Activated T-cell treated with anti-CD3 and anti-CD28 coated beads for 24 hours (primary cell): ENCODE data around the gene SMPD1.

ENCODE experiments used
- DNase-seq: peaks from one replicate; pipeline ENCODE4 v3.0.0-alpha.2; 2020; ENCODE audit warnings: low read depth

Gene SMPD1

GRCh38 chr11:6414874-6415328, 24.6 kb downstream of the SMPD1 start:
- no peak for DNase-seq

GRCh38 chr11:6415797-6416196, 25.5 kb downstream of the SMPD1 start:
- DNase-seq: no peak

DNA sequence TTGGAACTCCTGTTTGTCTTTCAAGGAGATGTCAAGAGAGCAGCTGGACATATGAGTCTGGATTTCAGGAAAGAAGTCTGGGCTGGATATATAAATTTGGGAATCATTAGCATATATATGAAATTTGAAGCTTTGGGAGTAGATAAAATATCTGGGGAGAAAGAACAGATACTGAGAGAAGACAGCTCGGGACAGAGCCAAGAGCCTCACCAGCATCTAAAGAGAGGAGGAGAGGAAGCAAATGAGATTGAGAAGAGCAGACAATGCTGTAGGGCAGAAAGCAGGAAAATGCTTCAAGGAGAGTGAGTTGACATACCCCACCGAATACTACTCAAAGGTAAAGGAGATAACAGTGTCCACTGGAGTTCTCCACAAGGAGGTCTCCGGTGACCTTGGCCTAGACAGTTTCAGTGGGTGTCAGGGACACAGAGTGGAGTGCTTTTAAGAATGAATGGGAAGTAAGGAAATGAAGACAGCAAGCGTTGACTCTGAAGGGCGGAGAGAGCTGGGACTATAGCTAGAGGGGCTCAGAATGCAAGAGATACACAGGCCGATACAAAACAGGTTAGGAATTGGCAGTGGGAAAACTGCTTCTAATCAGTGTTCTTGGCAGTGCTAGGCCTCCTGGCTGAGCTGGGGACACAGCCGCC, 27.8 kb downstream of the SMPD1 start:
- DNase-seq: no peak

GRCh38 chr11:6418557-6419008, 28.3 kb downstream of the SMPD1 start:
- no peak for DNase-seq

GRCh38 chr11:6419009-6419631, 28.8 kb downstream of the SMPD1 start, which contains the start of gene APBB1:
TSS of gene APBB1 (minus strand) at chr11:6419094. CDS start at chr11:6411347, 7,747 bp downstream.
- peak; percentile 65 for DNase-seq

DNA sequence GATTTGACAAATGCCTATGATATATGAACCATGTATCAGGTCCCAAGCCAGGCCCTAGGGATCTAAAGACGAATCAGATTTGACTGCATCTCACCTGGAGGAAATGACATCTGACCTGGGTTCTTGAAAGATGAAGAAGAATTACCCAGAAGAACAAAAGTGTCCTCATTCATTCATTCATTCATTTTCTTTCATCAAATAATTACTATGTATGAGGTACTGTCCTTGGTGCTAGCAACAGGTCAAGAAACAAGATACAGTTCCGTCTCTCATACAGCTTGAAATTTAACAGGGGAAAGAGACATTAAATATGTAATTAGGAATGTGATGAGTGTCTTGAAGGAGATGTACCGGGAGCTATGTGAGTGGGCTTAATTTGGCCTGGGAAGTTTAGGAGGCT, 30.4 kb downstream of the SMPD1 start:
- no peak for DNase-seq

GRCh38 chr11:6427516-6427915, 37.2 kb downstream of the SMPD1 start:
- DNase-seq: no peak

- no peak for DNase-seq
Measured at GRCh38 chr11:6431861-6432260, 41.6 kb downstream of the SMPD1 start.

DNA sequence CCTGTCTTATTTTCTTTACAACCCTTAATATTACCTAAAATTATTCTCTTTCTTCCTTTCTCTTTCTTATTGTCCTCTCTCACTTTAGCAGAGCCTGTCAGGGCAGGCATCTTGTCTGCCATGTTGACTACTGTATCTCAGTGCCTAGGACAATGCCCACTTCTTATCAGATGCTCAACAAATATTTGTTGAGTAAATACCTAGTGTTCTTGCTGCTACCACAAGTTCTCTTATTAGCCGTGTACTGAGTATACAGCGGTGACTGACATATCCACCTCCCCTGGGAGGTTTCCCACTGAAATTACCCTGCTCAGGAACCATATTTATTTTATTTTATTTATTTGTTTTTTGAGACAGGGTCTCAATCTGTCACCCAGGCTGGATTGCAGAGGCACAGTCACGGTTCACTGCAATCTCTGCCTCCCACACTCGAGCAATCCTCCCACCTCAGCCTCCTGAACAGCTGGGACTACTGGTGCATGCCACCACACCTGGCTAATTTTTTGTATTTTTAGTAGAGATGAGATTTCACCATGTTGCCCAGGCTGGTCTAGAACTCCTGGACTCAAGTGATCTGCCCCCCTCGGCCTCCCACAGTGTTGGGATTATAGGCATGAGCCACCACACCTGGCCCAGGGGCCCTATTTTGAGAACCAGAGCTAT, 43.9 kb downstream of the SMPD1 start:
- DNase-seq: no peak

- DNase-seq: no peak
Measured at GRCh38 chr11:6437423-6437822, 47.1 kb downstream of the SMPD1 start.

- no peak for DNase-seq
Measured at GRCh38 chr11:6437993-6438392, 47.7 kb downstream of the SMPD1 start.

DNA sequence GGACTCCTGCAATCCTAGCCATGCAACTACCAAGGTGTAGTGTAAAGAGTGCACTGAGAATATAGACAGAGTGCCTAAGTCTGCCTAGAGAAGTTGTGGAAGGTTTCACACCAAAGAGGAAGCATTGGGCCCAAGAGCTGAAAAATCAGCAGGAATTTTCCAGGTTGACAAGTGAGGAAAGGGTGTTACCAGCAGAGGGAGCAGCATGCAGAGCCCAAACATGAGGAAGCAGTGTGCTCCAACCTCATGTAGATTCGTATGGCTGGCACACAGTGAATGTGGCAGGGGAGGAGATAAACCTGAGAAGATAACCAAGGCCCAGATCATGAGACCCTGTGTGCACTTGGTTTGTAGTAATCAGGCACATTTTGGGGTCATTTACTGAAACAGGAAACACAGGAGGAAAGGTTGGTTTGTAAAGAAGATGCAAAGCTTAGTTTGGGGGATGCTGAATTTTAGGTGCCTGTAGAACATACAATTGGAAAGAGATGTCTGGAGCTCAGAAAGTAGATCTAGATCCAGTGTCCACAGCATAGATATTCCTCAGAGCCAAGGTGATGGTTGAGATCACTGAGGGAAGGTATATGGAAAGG, 48.8 kb downstream of the SMPD1 start:
- peak; percentile 35 for DNase-seq

DNA sequence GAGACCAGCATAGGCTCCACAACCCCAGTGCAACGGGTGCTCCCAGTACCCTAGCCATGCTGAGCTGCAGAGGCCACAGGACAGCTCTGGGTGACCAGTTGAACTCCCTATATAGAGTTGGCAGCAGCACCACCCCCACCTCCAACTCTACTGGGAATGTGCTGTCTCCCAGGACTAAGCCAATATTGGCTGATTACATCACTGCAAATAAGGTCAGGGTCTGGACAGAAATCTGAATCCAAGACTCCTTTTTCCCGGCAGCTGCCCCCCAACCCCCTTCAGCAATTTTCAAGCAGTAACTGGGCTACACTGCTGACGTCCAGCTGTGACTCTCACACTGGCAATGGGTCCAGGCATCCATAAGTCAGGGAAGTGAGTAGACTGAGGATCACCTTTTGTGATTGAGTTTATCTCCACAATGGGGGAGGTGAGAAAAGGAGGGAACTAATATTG, 50.7 kb downstream of the SMPD1 start, which contains the start of gene HPX:
TSS of gene HPX (minus strand) at position 82 of the 453 bp plus-strand sequence. CDS start at position 58, 24 bp downstream.
- DNase-seq: no peak

DNA sequence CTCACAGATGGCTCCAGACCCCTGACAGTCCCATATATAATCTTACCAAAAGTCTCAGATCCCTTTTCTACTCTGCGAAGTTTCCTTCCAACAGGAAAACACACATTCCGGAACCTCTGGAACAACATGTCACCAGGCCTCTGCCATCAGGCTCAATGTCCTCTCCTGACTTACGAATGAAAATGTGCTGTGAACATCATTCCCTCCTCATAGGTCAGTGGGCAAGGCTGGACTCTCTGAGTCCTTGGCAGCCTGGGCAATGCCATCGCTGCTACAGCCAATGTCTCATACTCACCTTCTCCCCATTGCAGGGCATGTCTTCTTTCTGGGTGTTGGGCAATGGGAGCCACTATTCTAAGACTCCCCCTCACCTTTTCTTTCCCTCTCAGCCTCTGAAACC, 52.2 kb downstream of the SMPD1 start:
- DNase-seq: no peak

DNA sequence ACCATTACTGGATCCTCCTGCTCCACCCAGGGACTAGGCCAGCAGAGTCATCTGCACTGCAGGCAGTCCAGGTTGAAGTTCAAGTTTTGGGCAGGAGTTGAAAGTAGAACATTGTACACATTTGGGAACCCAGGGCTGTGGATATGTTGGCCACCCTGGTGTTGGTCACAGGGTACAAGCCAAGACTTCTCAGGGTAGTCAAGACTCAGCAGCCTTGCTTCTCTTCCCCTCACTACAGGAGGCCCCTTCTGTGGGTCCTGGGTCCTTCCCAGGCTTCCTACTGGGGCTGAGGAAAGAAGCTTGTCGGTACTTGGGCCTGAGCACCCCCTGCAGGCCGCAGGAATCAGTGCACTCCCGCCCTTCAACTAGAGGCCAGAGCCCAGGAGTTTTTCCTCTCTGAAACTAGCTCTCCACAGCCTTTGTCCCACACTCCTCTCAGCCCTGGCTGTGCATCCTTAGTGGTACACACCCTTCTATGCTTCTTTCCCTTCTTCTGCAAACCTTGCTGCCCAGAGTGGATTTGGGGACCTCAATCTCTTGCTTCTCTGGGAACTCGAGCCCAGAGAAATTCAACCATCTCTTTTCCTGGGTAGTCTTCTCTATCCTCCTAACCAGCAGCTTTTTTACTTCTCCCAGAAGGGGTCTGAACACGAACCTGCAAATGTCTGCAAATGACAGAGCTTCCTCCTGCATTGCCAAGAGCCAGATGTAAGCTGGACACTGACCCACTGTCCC, 53.2 kb downstream of the SMPD1 start:
- DNase-seq: peak; percentile 26
